IMR-90 (cell line): ENCODE measurements around the gene PTPRN2. TPM values are rescaled to one million over a fixed set of nuclear protein-coding genes. Genes with fewer than 3 reads are reported as not detected.

ENCODE experiments used
- ATAC-seq: fragments of 200-7000 bp; cut with Tn5 transposase; 2 replicates; pipeline ENCODE4 v1.9.1; 2020; ENCODE audit warnings: low read depth, mild to moderate bottlenecking, moderate library complexity
- BruUV-seq: library from RNA; stranded (reverse); fragments of 400-500 nt; replicated peaks from 2 replicates; lab custom pipeline; 2021; lab: Mats Ljungman, UMichigan
- CTCF ChIA-PET: fragments of 300-600 bp; formaldehyde crosslinking; extraction: SDS; loops from one replicate; lab custom pipeline; 2021; ENCODE audit warnings: antibody characterized with exemption; lab: Yijun Ruan, JAX
- POLR2A ChIA-PET: fragments of 300-600 bp; sonication (Branson Sonifier 250); formaldehyde crosslinking; loops from one replicate; lab custom pipeline; 2022; ENCODE audit warnings: antibody characterized with exemption; ENCODE audit not compliant: unreplicated experiment; lab: Charles Lee
- DNase-seq: peaks from one replicate; pipeline ENCODE4 v3.0.0; 2013
- H2AFZ ChIP-seq: replicated peaks from 2 replicates; pipeline ENCODE3; 2013; ENCODE audit warnings: low read length, mild to moderate bottlenecking; ENCODE audit not compliant: poor library complexity
- H2AK5ac ChIP-seq: 2 replicates; pipeline ENCODE4 v1.6.1; 2013; ENCODE audit warnings: low read depth, low read length, inconsistent platforms
- H2AK9ac ChIP-seq: replicated peaks from 2 replicates; pipeline ENCODE3; 2013; ENCODE audit warnings: mild to moderate bottlenecking, low read depth, low read length, moderate library complexity; ENCODE audit not compliant: poor library complexity
- H2BK120ac ChIP-seq: 2 replicates; pipeline ENCODE4 v1.6.1; 2013; ENCODE audit warnings: low read depth, low read length, inconsistent platforms
- H2BK15ac ChIP-seq: 3 replicates; pipeline ENCODE4 v1.6.1; 2013; ENCODE audit warnings: low read depth, low read length, inconsistent platforms
- H2BK20ac ChIP-seq: 2 replicates; pipeline ENCODE4 v1.6.1; 2013; ENCODE audit warnings: low read depth, mild to moderate bottlenecking, inconsistent platforms, low read length, moderate library complexity
- H2BK5ac ChIP-seq: 2 replicates; pipeline ENCODE4 v1.6.1; 2013; ENCODE audit warnings: mild to moderate bottlenecking, low read depth, low read length, inconsistent platforms; ENCODE audit not compliant: poor library complexity, severe bottlenecking
- H3K14ac ChIP-seq: replicated peaks from 2 replicates; pipeline ENCODE4 v1.6.1; 2013; ENCODE audit warnings: low read depth, low read length, inconsistent platforms
- H3K18ac ChIP-seq: 2 replicates; pipeline ENCODE4 v1.6.1; 2013; ENCODE audit warnings: low read depth, low read length, control low read depth
- H3K23ac ChIP-seq: 2 replicates; pipeline ENCODE4 v1.6.1; 2013; ENCODE audit warnings: low read depth, low read length, inconsistent platforms
- H3K27ac ChIP-seq: 2 replicates; pipeline ENCODE4 v1.5.1; 2013; ENCODE audit warnings: mild to moderate bottlenecking, control low read depth, low read length; ENCODE audit not compliant: insufficient read depth
- H3K27me3 ChIP-seq: 2 replicates; pipeline ENCODE4 v1.6.1; 2013; ENCODE audit warnings: low read length; ENCODE audit not compliant: control insufficient read depth, insufficient read depth
- H3K36me3 ChIP-seq: 2 replicates; pipeline ENCODE4 v1.6.1; 2013; ENCODE audit warnings: low read length, mixed read lengths; ENCODE audit not compliant: control insufficient read depth, insufficient read depth
- H3K4ac ChIP-seq: 2 replicates; pipeline ENCODE4 v1.6.1; 2013; ENCODE audit warnings: low read depth, low read length, inconsistent platforms
- H3K4me1 ChIP-seq: 2 replicates; pipeline ENCODE4 v1.6.1; 2013; ENCODE audit warnings: low read length, mixed read lengths; ENCODE audit not compliant: control insufficient read depth, insufficient read depth
- H3K4me2 ChIP-seq: 2 replicates; pipeline ENCODE4 v1.6.1; 2013; ENCODE audit warnings: low read depth, mild to moderate bottlenecking, control low read depth, low read length, moderate library complexity
- H3K4me3 ChIP-seq: 2 replicates; pipeline ENCODE4 v1.5.1; 2013; ENCODE audit warnings: low read depth, mild to moderate bottlenecking, control low read depth, low read length, moderate library complexity; ENCODE audit not compliant: insufficient read depth
- H3K56ac ChIP-seq: 2 replicates; pipeline ENCODE4 v1.6.1; 2013; ENCODE audit warnings: low read length, inconsistent platforms; ENCODE audit not compliant: insufficient read depth; ENCODE audit errors: extremely low read depth
- H3K79me1 ChIP-seq, 2 experiments: 2 replicates each; pipeline ENCODE4 v1.6.1; 2013; ENCODE audit warnings: low read length in 2 of 2, inconsistent platforms in 1 of 2, low read depth in 1 of 2
- H3K9ac ChIP-seq: 2 replicates; pipeline ENCODE4 v1.6.1; 2013; ENCODE audit warnings: low read depth, low read length, control low read depth
- H3K9me1 ChIP-seq: 2 replicates; pipeline ENCODE4 v1.6.1; 2013; ENCODE audit warnings: low read length, inconsistent platforms; ENCODE audit not compliant: insufficient read depth
- H3K9me3 ChIP-seq: 2 replicates; pipeline ENCODE4 v1.6.1; 2013; ENCODE audit warnings: low read length; ENCODE audit not compliant: control insufficient read depth, insufficient read depth
- H4K20me1 ChIP-seq: 2 replicates; pipeline ENCODE4 v1.6.1; 2013; ENCODE audit warnings: low read length, inconsistent platforms; ENCODE audit not compliant: insufficient read depth
- H4K5ac ChIP-seq: 2 replicates; pipeline ENCODE4 v1.6.1; 2013; ENCODE audit warnings: mild to moderate bottlenecking, low read depth, low read length, control low read depth
- H4K8ac ChIP-seq, 2 experiments: 2 replicates each; pipeline ENCODE4 v1.6.1; 2013; ENCODE audit warnings: low read depth in 2 of 2, low read length in 2 of 2, control low read depth in 1 of 2, inconsistent platforms in 1 of 2
- H4K91ac ChIP-seq: 2 replicates; pipeline ENCODE4 v1.6.1; 2013; ENCODE audit warnings: low read depth, low read length, inconsistent platforms; ENCODE audit not compliant: insufficient read depth
- BHLHE40 ChIP-seq: fragments of 150-350 bp; IDR thresholded peaks from 2 replicates; pipeline ENCODE4 v1.6.1; 2016; ENCODE audit warnings: mild to moderate bottlenecking, low read depth, low read length
- CEBPB ChIP-seq: IDR thresholded peaks from 2 replicates; pipeline ENCODE4 v1.6.1; 2012; ENCODE audit warnings: low read depth, low read length, improper control_type of control experiment
- CHD1 ChIP-seq: IDR thresholded peaks from 2 replicates; pipeline ENCODE4 v1.6.1; 2012; ENCODE audit warnings: low read depth, low read length, improper control_type of control experiment
- FOS ChIP-seq: fragments of 150-350 bp; IDR thresholded peaks from 2 replicates; pipeline ENCODE4 v1.6.1; 2016; ENCODE audit warnings: low read depth, low read length
- MXI1 ChIP-seq: IDR thresholded peaks from 2 replicates; pipeline ENCODE4 v1.6.1; 2012; ENCODE audit warnings: low read depth, mild to moderate bottlenecking, low read length, moderate library complexity, borderline replicate concordance
- NFE2L2 ChIP-seq: fragments of 150-350 bp; IDR thresholded peaks from 2 replicates; pipeline ENCODE4 v1.6.1; 2016; ENCODE audit warnings: low read depth, mild to moderate bottlenecking, low read length
- POLR2A ChIP-seq: IDR thresholded peaks from 2 replicates; pipeline ENCODE4 v1.6.1; 2012; ENCODE audit warnings: mild to moderate bottlenecking, low read depth, low read length
- RAD21 ChIP-seq: IDR thresholded peaks from 2 replicates; pipeline ENCODE4 v1.6.1; 2012; ENCODE audit warnings: low read length, improper control_type of control experiment
- RCOR1 ChIP-seq: IDR thresholded peaks from 2 replicates; pipeline ENCODE4 v1.6.1; 2012; ENCODE audit warnings: mild to moderate bottlenecking, low read length, improper control_type of control experiment; ENCODE audit not compliant: insufficient replicate concordance
- RFX5 ChIP-seq: IDR thresholded peaks from 2 replicates; pipeline ENCODE4 v1.8.0; 2012; ENCODE audit warnings: low read depth, mild to moderate bottlenecking, low read length, moderate library complexity
- SMC3 ChIP-seq: fragments of 150-350 bp; IDR thresholded peaks from 2 replicates; pipeline ENCODE4 v1.6.1; 2016; ENCODE audit warnings: low read depth, mild to moderate bottlenecking, antibody characterized with exemption, low read length, moderate library complexity
- WGBS, 2 experiments: methylation state at CpG; one replicate each; pipeline versions ENCODE4 v1.1.5 to v1.1.7; 2013; ENCODE audit warnings: missing lambda C conversion rate in 2 of 2; ENCODE audit not compliant: insufficient read length in 1 of 2; ENCODE audit errors: extremely low coverage in 2 of 2; 5-methylcytosine and 5-hydroxymethylcytosine counted together
- dilution Hi-C: fragments of 300-500 bp; cut with HindIII; formaldehyde crosslinking; loops from one replicate; pipeline ENCODE4 v1.14.3; 2018; ENCODE audit warnings: low sequenced_read_pairs; ENCODE audit not compliant: unreplicated experiment
- in situ Hi-C: fragments of 300-500 bp; cut with MboI; formaldehyde crosslinking; loops from 3 replicates; pipeline ENCODE4 v1.14.3; 2019; ENCODE audit warnings: low sequenced_read_pairs, inconsistent platforms, mixed read lengths
- intact Hi-C: fragments of 100-400 bp; cut with micrococcal nuclease; formaldehyde crosslinking; loops from 2 replicates; pipeline ENCODE4 v1.10.0; 2022
- polyA plus RNA-seq, 3 experiments: library from polyadenylated mRNA; depleted of rRNA; stranded (reverse); fragments of >200 nt; gene quantifications; 2 replicates each; pipeline ENCODE4 v1.2.3, GENCODE V29; 2012; ENCODE audit warnings: low replicate concordance in 1 of 3
- total RNA-seq: library from RNA; depleted of rRNA; stranded (reverse); fragments of >200 nt; gene quantifications from 2 replicates; pipeline ENCODE4 v1.2.3, GENCODE V29; 2012
- TF ChIP-seq, protein P1 (sequence below): fragments of 150-350 bp; IDR thresholded peaks from 2 replicates; pipeline ENCODE4 v1.6.1; 2016; ENCODE audit warnings: low read depth, mild to moderate bottlenecking, low read length, moderate library complexity, borderline replicate concordance
- TF ChIP-seq, protein P2 (sequence below): fragments of 150-350 bp; IDR thresholded peaks from 2 replicates; pipeline ENCODE4 v1.6.1; 2017; ENCODE audit warnings: mild to moderate bottlenecking, antibody characterized with exemption, low read length, low read depth
- TF ChIP-seq, protein P3 (sequence below): conservative IDR thresholded peaks from 2 replicates; pipeline ENCODE4 v1.5.1; 2012; ENCODE audit warnings: mild to moderate bottlenecking, low read depth, low read length, improper control_type of control experiment

The PTPRN2 gene
- total and polyA plus RNA-seq, 2 of the 4 experiments (the other 2 are of a cell fraction) = 0.03 TPM; not detected in 1

DNA sequence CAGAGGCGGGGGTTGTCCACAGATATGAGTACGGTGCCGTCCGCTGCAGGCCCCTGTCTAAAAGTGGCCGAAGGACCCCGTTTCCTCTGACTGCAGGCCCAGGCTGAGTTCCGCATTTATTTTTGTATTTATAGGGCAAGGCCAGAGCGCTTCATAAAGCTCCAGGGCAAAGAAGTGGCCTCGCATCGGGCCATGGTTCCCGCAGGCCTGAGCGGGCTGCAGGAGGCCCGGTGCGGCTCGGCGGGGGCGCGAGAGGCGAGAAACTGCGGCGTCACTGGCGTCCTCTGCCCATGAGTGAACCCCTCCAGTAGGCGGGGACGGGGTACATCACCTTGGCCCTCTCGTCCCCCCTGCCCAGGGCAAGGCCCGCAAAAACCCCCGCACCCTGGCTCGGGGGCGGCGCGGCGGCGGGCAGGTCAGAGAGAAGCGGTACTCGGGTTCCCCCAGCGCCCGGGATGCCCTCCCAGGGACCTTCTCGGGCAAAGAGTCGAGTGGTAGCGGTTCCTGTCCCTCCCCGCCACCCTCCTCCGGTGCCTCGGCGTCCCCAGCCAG is 895.1 kb downstream of the PTPRN2 start:
- POLR2A ChIA-PET = no interaction called here

More for the DNA sequence above, 895.1 kb downstream of the PTPRN2 start:
- Histone ChIP-seq H2AK5ac (no peak overlapping the region), H3K56ac (no peak overlapping the region), H3K27me3 (peaks cover 17% of the 10 kb centered on the region; the same call in 1 of the 2 replicates), H2AFZ (no peak overlapping the region), H3K4me2 (no peak overlapping the region), H3K27ac (no peak overlapping the region), H3K9ac (no peak overlapping the region), H3K9me3 (no peaks in the 10 kb centered on the region), H4K8ac (no peak overlapping the region), H2AK9ac (no peak overlapping the region), H3K14ac (no peak overlapping the region), H4K91ac (no peak overlapping the region), H2BK120ac (no peak overlapping the region), H4K5ac (no peak overlapping the region), H4K20me1 (no peaks in the 10 kb centered on the region), H2BK15ac (no peak overlapping the region), H3K79me1 (no peaks in the 10 kb centered on the region), H2BK20ac (no peak overlapping the region), H3K23ac (no peak overlapping the region), H3K18ac (no peak overlapping the region), H3K9me1 (no peaks in the 10 kb centered on the region), H3K36me3 (no peaks in the 10 kb centered on the region), H2BK5ac (no peak overlapping the region), H3K4me1 (no peaks in the 10 kb centered on the region), H3K4me3 (no peak overlapping the region), H3K4ac (no peak overlapping the region)
- DNase-seq (no peak), ATAC-seq (no peak)
- TF ChIP-seq POLR2A = no peak
- TF ChIP-seq CEBPB = no peak
- TF ChIP-seq NFE2L2 = no peak
- no peak for TF ChIP-seq RFX5
- no peak for TF ChIP-seq RCOR1
- TF ChIP-seq CHD1 = no peak
- TF ChIP-seq BHLHE40 = no peak
- TF ChIP-seq, protein P1, sequence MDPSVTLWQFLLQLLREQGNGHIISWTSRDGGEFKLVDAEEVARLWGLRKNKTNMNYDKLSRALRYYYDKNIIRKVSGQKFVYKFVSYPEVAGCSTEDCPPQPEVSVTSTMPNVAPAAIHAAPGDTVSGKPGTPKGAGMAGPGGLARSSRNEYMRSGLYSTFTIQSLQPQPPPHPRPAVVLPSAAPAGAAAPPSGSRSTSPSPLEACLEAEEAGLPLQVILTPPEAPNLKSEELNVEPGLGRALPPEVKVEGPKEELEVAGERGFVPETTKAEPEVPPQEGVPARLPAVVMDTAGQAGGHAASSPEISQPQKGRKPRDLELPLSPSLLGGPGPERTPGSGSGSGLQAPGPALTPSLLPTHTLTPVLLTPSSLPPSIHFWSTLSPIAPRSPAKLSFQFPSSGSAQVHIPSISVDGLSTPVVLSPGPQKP = no peak
- no peak for TF ChIP-seq RAD21
- TF ChIP-seq, protein P2, sequence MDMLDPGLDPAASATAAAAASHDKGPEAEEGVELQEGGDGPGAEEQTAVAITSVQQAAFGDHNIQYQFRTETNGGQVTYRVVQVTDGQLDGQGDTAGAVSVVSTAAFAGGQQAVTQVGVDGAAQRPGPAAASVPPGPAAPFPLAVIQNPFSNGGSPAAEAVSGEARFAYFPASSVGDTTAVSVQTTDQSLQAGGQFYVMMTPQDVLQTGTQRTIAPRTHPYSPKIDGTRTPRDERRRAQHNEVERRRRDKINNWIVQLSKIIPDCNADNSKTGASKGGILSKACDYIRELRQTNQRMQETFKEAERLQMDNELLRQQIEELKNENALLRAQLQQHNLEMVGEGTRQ = no peak
- TF ChIP-seq, protein P3, sequence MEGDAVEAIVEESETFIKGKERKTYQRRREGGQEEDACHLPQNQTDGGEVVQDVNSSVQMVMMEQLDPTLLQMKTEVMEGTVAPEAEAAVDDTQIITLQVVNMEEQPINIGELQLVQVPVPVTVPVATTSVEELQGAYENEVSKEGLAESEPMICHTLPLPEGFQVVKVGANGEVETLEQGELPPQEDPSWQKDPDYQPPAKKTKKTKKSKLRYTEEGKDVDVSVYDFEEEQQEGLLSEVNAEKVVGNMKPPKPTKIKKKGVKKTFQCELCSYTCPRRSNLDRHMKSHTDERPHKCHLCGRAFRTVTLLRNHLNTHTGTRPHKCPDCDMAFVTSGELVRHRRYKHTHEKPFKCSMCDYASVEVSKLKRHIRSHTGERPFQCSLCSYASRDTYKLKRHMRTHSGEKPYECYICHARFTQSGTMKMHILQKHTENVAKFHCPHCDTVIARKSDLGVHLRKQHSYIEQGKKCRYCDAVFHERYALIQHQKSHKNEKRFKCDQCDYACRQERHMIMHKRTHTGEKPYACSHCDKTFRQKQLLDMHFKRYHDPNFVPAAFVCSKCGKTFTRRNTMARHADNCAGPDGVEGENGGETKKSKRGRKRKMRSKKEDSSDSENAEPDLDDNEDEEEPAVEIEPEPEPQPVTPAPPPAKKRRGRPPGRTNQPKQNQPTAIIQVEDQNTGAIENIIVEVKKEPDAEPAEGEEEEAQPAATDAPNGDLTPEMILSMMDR = no peak
- no peak for TF ChIP-seq FOS
- TF ChIP-seq SMC3 = no peak
- no peak for TF ChIP-seq MXI1
- BruUV-seq = no TSS peak
- CTCF ChIA-PET = no interaction called here
- intact Hi-C loops = no loop called here
- dilution Hi-C loops = no loop called here
- in situ Hi-C loops = no loop called here
- WGBS, 2 experiments = 7% methylated on average over 20 of the region's 44 CpGs; no CpG with 5 or more reads in 1 of the 2 experiments
